ENCODE data around the gene NEDD8.

NEDD8 gene

DNA sequence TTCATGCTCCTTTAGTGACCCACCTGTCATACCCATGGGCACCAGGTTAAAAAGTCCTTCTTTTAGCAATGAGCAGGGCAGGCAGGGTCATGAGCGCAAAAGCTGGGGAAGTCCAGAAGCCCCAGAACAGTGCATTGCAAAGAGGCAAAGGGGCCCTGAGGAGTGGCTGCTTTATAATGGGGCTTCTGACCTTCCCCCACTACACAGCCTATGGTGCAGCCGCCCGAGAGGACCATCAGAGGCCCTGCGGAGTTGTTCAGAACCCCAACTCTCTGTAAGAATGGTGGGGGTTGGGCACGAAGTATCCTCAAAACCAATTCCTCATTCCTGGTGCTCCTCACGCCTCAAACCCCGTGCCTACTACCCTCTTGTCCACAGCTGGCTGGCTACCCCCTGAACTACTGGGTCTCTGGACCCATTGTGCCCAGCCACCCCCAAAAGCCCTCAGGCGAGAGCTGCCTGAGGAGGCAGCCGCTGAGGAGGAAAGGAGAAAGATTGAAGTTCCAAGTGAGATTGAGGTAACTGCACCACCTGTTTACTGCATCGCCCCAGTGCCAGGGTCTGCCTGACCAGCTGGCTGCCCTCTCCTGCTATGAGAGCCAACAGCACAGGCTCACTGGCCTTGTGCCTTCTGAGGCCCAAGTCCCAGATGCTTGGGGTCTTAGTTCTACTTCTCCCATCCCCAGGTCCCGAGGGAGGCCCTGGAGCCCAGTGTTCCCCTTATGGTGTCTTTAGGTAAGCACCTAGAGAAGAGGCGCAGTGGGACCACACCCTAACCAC, 53.6 kb downstream of the NEDD8 start:
- no peak for DNase-seq

DNA sequence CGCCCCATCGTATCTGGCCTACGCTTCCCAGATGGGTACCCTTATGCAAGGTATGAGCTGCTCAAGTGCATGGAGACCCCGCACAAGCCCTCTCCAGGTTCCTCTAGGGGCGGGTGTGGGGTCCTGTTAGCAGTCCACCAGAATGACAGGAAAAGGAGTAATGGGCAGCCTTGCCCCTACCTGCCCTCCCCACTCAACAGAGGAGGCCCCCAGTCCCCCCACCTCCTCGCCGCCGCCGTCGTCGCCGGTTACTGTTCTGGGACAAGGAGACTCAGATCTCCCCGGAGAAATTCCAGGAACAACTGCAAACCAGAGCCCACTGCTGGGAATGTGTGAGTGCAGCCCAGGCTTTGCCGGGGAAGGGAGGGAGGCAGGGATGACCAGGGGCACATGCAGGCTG, 54.3 kb downstream of the NEDD8 start:
- DNase-seq, result no peak

DNA sequence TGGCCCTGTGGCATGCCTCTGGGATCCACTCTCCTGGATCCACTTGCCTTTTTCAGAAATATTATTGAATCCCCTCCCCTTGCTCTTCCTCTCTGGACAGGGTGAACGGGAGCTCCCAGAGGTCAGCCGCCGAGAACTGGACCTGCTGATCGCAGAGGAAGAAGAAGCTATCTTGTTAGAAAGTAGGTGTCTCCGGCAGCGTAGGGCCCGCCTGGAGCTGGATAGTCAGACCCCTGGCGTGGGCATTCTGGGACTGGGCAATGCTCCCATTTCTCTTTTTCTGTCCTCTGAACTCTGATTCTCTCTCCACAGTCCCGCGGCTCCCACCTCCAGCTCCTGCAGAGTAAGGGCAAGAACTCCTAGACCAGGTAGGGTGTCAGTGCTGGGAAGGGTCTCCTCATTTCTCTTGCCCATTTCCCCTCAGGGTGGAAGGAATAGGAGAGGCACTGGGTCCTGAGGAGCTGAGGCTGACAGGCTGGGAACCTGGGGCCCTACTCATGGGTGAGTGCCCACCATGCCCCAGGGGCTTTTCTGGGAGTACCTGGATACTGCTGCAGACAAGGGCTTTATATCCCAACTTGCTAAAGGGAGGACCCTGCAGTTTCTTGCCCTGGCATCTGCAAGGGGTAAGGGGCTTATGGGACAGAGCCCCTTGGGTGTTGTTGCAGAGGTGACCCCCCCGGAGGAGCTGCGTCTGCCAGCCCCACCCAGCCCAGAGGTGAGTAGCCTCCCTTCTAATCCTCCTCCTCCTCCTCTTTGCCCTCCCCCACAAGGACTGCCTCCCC, 54.9 kb downstream of the NEDD8 start:
- DNase-seq, result no peak

DNA sequence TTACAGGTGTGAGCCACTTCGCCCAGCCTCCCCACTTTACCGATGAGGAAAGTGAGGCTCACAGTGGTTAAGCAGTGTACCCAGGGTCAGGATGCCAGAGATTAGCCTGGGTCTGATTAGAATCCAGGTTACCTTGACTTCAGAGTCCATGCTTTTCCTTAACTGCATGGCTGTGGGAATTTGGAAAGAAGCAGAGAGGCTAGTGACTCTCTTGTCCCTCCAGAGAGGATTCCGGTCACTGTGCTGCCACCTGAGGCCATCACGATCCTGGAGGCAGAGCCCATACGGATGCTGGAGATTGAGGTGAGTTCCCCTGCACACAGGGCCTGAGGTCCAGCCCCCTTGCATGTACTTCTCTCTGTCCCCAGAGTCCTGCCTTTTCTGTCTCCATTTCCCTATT, 55.6 kb downstream of the NEDD8 start:
- no peak for DNase-seq

DNA sequence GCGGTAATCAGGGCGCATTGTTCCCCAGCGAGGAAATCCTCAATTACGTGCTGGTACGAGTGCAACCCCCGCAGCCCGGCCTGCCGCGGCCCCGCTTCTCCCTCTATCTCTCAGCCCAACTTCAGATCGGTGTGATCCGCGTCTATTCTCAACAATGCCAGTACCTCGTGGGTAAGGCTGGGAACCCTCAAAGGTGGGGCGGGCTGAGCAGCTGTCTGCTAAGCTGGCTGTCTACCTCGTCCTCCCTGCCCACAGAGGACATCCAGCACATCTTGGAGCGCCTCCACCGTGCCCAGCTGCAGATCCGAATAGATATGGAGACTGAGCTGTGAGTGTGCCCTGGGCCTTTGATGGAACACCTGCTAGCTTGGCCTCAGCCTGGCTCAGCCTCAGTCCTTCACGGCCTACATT, 59.3 kb downstream of the NEDD8 start:
- DNase-seq, result no peak

DNA sequence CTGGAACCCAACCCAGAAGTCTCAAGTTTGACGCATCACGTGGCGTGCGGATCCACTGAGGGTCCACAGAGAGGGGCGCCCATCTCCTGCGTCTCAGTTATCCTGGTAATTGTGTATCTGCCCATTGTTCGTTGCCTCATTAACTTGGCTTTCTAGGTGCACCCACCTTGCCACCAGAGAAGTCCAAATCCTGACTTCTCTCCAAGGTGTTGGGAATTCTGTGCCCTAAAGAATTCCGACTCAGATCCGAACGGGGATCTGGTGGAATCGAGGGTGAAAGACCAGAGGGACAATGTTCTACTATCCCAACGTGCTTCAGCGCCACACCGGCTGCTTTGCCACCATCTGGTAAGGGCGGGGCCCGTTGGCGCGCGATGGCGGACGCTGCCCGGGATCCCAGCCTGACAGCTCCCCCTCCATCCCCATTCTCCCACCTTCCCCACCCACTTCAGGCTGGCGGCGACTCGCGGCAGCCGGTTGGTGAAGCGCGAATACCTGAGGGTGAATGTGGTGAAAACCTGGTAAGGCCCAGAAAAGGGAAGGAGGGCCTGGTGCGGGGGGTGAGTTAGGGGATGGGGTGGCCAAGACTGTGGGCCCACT, 59.8 kb downstream of the NEDD8 start:
- no peak for DNase-seq

DNA sequence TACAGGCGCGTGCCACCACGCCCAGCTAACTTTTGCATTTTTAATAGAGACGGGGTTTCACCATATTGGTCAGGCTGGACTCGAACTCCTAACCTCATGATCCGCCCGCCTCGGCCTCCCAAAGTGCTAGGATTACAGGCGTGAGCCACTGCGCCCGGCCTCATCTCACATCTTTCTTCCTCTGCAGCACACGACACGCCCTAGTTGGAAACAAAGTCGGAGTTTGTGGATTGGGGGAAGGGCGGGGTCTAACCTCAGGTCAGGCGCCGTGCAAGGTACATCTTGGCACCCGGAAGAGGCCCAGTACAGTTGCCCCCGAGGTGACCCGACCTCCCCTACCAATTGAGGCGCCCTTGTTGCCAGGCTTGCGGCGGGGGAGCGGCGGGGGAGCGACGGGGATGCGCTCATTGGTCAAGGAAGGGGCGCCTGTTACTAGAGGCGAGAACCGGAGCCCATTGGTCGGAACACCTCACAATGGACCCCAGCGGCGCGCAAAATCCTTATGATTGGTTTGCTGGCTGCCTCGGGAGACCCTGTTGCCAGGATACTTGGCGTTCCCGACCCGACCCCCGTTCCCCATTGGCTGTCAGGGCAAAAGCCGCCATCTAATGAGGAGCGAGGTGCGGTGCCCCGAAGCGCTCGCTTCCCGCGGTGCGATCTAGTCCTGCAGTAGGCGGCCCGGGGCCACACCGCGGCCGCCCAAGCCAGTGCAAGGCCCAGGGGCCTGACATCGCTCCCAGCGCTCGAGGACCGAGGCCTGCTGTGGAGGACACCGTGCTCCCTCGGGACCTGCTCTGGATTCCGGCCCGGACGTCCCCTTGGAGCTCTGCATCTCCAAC, 60.5 kb downstream of the NEDD8 start, which contains the start of gene REC8:
REC8 (plus strand) TSS at position 659 of the 839 bp plus-strand sequence. CDS start 473 bp downstream, outside the sequence.
- peak in 2 of 4 experiments; percentile 11 to 25 for DNase-seq

DNA sequence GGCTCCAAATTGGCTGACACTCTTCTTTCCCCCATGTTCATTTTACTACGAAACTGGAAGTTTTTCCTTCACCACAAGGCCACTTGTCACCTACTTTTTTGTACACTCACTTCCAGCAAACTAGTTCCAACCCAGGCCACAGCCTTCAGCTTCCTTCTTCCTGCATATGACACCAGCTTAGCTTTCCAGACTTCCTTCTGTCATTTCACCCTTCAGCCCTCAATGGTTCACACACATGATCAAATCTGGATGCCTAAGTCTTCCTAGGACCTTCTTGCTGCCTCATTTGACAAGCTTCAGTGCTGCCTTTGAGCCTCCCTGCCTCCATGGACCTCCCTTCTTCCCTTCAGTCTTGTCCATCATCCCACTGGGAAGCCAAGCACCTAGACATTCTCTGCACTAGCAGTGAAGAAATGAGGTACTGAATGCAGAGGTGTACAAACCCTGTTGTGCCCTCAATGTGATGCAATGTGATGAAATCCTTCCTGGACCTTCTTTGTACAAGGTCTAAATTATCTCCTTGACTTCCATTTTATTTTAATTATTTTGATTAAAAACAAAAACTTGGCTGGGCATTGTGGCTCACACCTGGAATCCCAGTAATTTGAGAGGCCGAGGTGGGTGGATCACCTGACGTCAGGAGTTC, 64.6 kb downstream of the NEDD8 start:
- peak; percentile 45 to 72 (median 58) for DNase-seq

All from suppressor macrophage (primary cell).